Muscle of leg (tissue), 11 donors: ENCODE results near the gene CPXM2. TPM values are rescaled to one million over a fixed set of nuclear protein-coding genes. Genes with fewer than 3 reads are reported as not detected.
"Not testable (repeated sequence)": the region's sequence is repeated elsewhere in the genome, so short reads cannot be mapped to it uniquely, and the experiment has no call there.

Experiments
- DNase-seq: peaks from one replicate; pipeline ENCODE4 v3.0.0; 2013
- H3K27ac ChIP-seq: one replicate; pipeline ENCODE4 v1.5.1; 2013; ENCODE audit warnings: mild to moderate bottlenecking, low read length, control low read depth
- H3K27me3 ChIP-seq: one replicate; pipeline ENCODE4 v1.6.1; 2013; ENCODE audit warnings: low read length; ENCODE audit not compliant: control insufficient read depth, insufficient read depth
- H3K36me3 ChIP-seq: one replicate; pipeline ENCODE4 v1.6.1; 2013; ENCODE audit warnings: low read length; ENCODE audit not compliant: control insufficient read depth, insufficient read depth
- H3K4me1 ChIP-seq: one replicate; pipeline ENCODE4 v1.6.1; 2013; ENCODE audit warnings: low read length; ENCODE audit not compliant: control insufficient read depth, insufficient read depth
- H3K4me3 ChIP-seq: one replicate; pipeline ENCODE4 v1.5.1; 2013; ENCODE audit warnings: low read length, control low read depth
- H3K9me3 ChIP-seq: replicated peaks from 2 replicates; pipeline ENCODE4 v1.6.1; 2013; ENCODE audit warnings: low read depth, low read length; ENCODE audit not compliant: control insufficient read depth
- WGBS: methylation state at CpG from one replicate; pipeline ENCODE4 v1.1.5; 2013; ENCODE audit warnings: missing lambda C conversion rate; ENCODE audit not compliant: insufficient coverage; 5-methylcytosine and 5-hydroxymethylcytosine counted together
- polyA plus RNA-seq, 8 donors: library from polyadenylated mRNA; unstranded; fragments of 120-200 nt; gene quantifications; one replicate each; pipeline versions ENCODE4 v1.2.1 to v1.2.3, GENCODE V29; 2013; ENCODE audit warnings: inconsistent platforms in 1 of 8, low replicate concordance in 1 of 8; ENCODE audit not compliant: insufficient read length in 8 of 8, insufficient read depth in 1 of 8
- total RNA-seq: library from RNA; stranded (reverse); fragments of 120-200 nt; gene quantifications from one replicate; pipeline ENCODE4 v1.2.4, GENCODE V29; 2013

Gene CPXM2
- total and polyA plus RNA-seq, 9 donors: 0.24 to 12.3 (median 3.3) TPM

DNA sequence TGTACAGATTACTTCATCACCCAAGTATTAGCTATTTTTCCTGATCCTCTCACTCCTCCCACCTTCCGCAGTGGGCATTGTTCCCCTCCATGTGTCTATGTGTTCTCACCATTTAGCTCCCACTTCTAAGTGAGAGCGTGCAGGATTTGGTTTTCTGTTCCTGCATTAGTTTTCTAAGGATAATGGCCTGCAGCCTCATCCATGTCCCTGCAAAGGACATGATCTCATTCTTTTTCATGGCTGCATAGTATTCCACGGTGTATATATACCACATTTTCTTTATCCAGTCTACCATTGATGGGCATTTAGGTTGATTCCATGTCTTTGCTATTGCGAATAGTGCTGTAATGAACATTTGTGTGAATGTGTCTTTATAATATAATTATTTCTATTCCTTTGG, 154.7 kb downstream of the CPXM2 start:
- H3K27ac ChIP-seq: not testable (repeated sequence)
- no CpG with 5 or more reads among the region's 4 CpGs for WGBS

DNA sequence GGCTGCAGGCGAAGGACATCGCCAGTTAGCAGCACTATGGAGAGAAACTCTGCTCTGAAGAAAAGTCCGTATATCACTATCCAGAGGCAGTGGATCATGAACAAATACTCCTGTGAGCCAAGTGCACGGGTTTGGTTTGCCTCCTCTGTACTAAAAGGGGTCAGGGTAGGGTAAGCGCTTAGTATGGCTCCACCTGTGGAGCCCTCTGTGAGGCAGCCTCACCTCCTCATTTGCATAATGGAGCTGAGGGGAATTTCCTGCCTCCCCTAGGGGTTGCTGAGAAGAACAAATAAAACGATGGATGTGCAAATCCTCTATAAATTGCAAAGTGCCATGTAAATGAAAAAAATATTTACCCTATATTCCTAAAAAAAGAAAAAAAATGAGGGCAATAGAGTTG, 162.1 kb downstream of the CPXM2 start:
- Histone ChIP-seq H3K4me1 (no peaks in the 10 kb centered on the region), H3K36me3 (no peaks in the 10 kb centered on the region), H3K27ac (no peak overlapping the region), H3K4me3 (no peak overlapping the region), H3K9me3 (no peaks in the 10 kb centered on the region), H3K27me3 (peaks cover 8% of the 10 kb centered on the region)
- no peak for DNase-seq
- WGBS: 100% methylated on average over 2 of the region's 6 CpGs

More for the DNA sequence above, 154.7 kb downstream of the CPXM2 start:
- H3K9me3 ChIP-seq, H3K36me3 ChIP-seq, DNase-seq, H3K4me1 ChIP-seq, H3K4me3 ChIP-seq, H3K27me3 ChIP-seq: not testable (repeated sequence)

- DNase-seq: peak; percentile 57
- peaks cover 12% of the 10 kb centered on the region for H3K27me3 ChIP-seq
- H3K36me3 ChIP-seq: no peaks in the 10 kb centered on the region
- no peaks in the 10 kb centered on the region for H3K4me1 ChIP-seq
- H3K4me3 ChIP-seq: no peak overlapping the region
- no peak overlapping the region for H3K27ac ChIP-seq
- no peaks in the 10 kb centered on the region for H3K9me3 ChIP-seq
- WGBS: 37% methylated on average over 2 of the region's 2 CpGs
Observed at GRCh38 chr10:123726836-123727235, 164.8 kb downstream of the CPXM2 start.

GRCh38 chr10:123726381-123726780, 165.2 kb downstream of the CPXM2 start:
- H3K4me3 ChIP-seq: no peak overlapping the region
- WGBS: 43% methylated on average over 3 of the region's 3 CpGs
- no peaks in the 10 kb centered on the region for H3K36me3 ChIP-seq
- DNase-seq: no peak
- H3K9me3 ChIP-seq: no peaks in the 10 kb centered on the region
- H3K4me1 ChIP-seq: no peaks in the 10 kb centered on the region
- H3K27me3 ChIP-seq: peaks cover 12% of the 10 kb centered on the region
- no peak overlapping the region for H3K27ac ChIP-seq

GRCh38 chr10:123724747-123725146, 166.9 kb downstream of the CPXM2 start:
- Histone ChIP-seq H3K27ac (no peak overlapping the region), H3K4me1 (no peaks in the 10 kb centered on the region), H3K4me3 (no peak overlapping the region), H3K9me3 (no peaks in the 10 kb centered on the region), H3K27me3 (peaks cover 18% of the 10 kb centered on the region), H3K36me3 (no peaks in the 10 kb centered on the region)
- no peak for DNase-seq
- WGBS: 80% methylated on average over 11 of the region's 12 CpGs

DNA sequence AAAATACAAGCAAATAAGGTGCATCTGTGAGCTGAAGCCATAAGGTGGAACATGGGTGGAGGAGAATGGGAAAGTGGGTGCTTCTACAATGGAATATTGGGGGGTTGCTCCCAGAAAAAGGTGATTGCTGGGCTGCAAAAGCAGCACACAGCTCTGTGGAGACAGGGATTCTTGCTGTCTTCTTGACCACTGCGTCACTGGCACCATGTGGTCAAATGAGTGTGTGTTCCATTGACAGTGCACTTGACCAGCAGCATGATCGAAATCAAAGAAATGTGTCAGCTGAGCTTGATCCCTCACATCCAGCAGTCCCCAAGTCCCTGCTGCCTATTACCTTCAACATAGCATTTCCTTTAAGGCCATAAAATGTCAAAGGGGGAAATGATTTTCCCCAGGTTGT, 169.3 kb downstream of the CPXM2 start:
- WGBS: 67% methylated on average over 1 of the region's 2 CpGs
- no peak overlapping the region for H3K4me3 ChIP-seq
- no peak for DNase-seq
- no peaks in the 10 kb centered on the region for H3K4me1 ChIP-seq
- H3K36me3 ChIP-seq: no peaks in the 10 kb centered on the region
- no peak overlapping the region for H3K27ac ChIP-seq
- no peaks in the 10 kb centered on the region for H3K9me3 ChIP-seq
- peaks cover 17% of the 10 kb centered on the region for H3K27me3 ChIP-seq

DNA sequence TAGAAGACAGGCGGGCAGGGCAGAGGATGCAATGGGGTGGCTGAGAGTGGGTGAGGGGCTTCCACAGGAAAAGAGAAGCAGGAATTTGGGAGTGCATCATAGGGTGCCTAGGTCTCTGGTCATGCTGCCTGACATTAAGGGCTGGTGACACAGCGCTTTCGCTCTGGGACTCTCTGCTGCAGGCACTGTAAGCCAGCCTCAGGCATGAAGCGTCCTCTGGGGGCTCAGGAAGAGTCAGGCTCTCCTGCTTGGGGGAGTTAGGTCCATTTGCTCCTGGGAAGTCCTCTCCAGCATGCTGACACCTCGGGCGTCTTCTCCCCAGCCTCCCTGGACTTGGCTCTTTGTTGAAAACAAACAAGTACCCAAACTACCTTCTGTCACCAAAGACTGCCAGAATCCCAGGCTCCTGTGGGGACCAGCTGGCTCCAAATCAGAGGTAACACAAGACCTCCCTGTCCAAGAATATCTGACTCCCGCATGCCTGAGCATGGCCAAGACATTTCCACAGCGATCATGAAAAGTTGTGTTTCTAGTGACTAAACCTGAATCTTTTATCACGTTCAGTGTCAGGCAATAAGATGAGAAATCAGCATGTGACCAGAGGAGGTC, 170.1 kb downstream of the CPXM2 start:
- H3K27ac ChIP-seq: no peak overlapping the region
- H3K4me3 ChIP-seq: no peak overlapping the region
- H3K36me3 ChIP-seq: no peaks in the 10 kb centered on the region
- DNase-seq: no peak
- H3K9me3 ChIP-seq: no peaks in the 10 kb centered on the region
- no peaks in the 10 kb centered on the region for H3K4me1 ChIP-seq
- peaks cover 15% of the 10 kb centered on the region for H3K27me3 ChIP-seq
- WGBS: 70% methylated on average over 9 of the region's 9 CpGs

DNA sequence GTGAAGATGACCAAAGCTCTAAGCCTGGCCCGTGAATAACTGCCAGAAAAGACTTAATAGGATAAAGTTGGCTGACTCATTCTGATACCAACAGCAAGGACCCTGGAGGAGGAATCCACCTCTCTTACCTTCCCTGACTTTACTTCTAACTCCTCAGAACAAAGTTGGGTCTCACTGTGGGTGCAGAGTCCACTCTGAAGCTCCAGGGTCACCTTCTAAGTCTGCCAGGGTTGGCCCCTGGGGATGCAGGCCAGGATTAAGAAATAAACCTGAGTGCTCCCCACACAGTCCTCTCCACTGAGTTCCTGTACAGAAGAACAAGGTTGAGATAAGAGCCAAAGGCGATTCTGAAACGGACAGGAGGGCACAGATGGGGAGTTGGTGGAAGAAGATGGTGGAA, 171.1 kb downstream of the CPXM2 start:
- 100% methylated on average over 2 of the region's 3 CpGs for WGBS
- no peak overlapping the region for H3K27ac ChIP-seq
- DNase-seq: no peak
- no peaks in the 10 kb centered on the region for H3K9me3 ChIP-seq
- no peaks in the 10 kb centered on the region for H3K4me1 ChIP-seq
- H3K36me3 ChIP-seq: no peaks in the 10 kb centered on the region
- H3K27me3 ChIP-seq: peaks cover 15% of the 10 kb centered on the region
- H3K4me3 ChIP-seq: no peak overlapping the region

- 80% methylated on average over 2 of the region's 4 CpGs for WGBS
- H3K36me3 ChIP-seq: no peaks in the 10 kb centered on the region
- no peak for DNase-seq
- no peak overlapping the region for H3K4me3 ChIP-seq
- peaks cover 15% of the 10 kb centered on the region for H3K27me3 ChIP-seq
- H3K4me1 ChIP-seq: no peaks in the 10 kb centered on the region
- H3K27ac ChIP-seq: no peak overlapping the region
- no peaks in the 10 kb centered on the region for H3K9me3 ChIP-seq
Observed at GRCh38 chr10:123718544-123719060, 173.0 kb downstream of the CPXM2 start.

DNA sequence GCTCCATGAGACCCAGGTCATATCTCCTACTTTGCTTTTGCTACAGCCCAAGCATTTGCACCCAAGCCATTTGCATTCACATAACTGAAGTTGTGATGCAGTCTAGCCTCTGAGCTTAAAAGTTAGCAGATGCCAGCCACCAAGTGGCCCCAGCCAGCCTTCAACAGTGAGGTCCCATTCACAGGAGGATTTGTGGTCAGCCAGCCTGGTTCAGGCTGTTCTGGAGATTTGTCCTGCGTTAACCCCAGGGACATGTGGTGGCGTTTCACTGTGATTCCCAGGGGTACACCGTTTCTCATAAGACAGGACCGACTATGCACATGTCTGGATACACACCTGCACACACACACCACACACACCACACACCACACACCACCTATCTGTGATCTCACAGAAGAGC, 174.3 kb downstream of the CPXM2 start:
- H3K4me3 ChIP-seq: no peak overlapping the region
- no peak overlapping the region for H3K27ac ChIP-seq
- 82% methylated on average over 4 of the region's 4 CpGs for WGBS
- no peaks in the 10 kb centered on the region for H3K9me3 ChIP-seq
- H3K27me3 ChIP-seq: peaks cover 9% of the 10 kb centered on the region
- no peaks in the 10 kb centered on the region for H3K36me3 ChIP-seq
- no peak for DNase-seq
- no peaks in the 10 kb centered on the region for H3K4me1 ChIP-seq

DNA sequence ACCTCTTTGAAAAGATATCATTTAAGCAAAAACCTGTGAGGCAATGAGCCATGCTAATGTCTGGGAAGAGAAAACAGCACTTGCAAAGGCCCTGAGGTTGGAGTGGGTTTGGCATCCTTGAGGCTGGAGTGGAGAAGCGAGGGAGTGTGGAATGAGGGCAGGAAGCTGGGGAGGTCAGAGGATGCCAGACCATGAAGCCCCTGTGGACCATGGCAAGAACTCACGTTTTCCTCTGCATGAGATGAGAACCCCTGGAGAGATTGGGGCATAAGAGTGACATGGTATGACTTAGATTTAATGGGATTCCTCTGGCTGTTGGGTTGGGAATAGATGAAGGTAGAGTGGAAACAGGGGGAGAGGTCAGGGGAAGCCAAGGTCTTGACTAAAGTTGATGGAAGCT, 176.1 kb downstream of the CPXM2 start:
- peaks cover 2% of the 10 kb centered on the region for H3K27me3 ChIP-seq
- H3K4me1 ChIP-seq: no peaks in the 10 kb centered on the region
- H3K4me3 ChIP-seq: no peak overlapping the region
- no peaks in the 10 kb centered on the region for H3K9me3 ChIP-seq
- no peak for DNase-seq
- H3K36me3 ChIP-seq: no peaks in the 10 kb centered on the region
- WGBS: 63% methylated on average over 2 of the region's 2 CpGs
- no peak overlapping the region for H3K27ac ChIP-seq
